WTC11 (cell line): ENCODE results near the gene IL17RC. TPM values are rescaled to one million over a fixed set of nuclear protein-coding genes. Genes with fewer than 3 reads are reported as not detected.

Experiments used
- ATAC-seq: fragments of 200-7000 bp; cut with Tn5 transposase; 2 replicates; pipeline ENCODE4 v1.10.0; 2021; ENCODE audit warnings: mild to moderate bottlenecking, moderate library complexity
- CTCF ChIA-PET: fragments of 300-600 bp; sonication (Branson Sonifier 250); formaldehyde crosslinking; loops from one replicate; lab custom pipeline; 2021; ENCODE audit warnings: antibody characterized with exemption; lab: Charles Lee
- POLR2A ChIA-PET: fragments of 350-600 bp; sonication (Branson Sonifier 250); formaldehyde crosslinking; loops from one replicate; lab custom pipeline; 2021; ENCODE audit warnings: antibody characterized with exemption; lab: Charles Lee
- DNase-seq: peaks from one replicate; pipeline ENCODE4 v3.0.0; 2021; ENCODE audit warnings: low spot score
- H3K27ac Mint-ChIP-seq: 2 replicates; pipeline ENCODE4 v1.8.0; 2021; ENCODE audit warnings: mixed read lengths
- H3K27me3 Mint-ChIP-seq: 2 replicates; pipeline ENCODE4 v1.8.0; 2021; ENCODE audit warnings: low read depth, mild to moderate bottlenecking, moderate library complexity, mixed read lengths
- H3K36me3 Mint-ChIP-seq: 2 replicates; pipeline ENCODE4 v1.8.0; 2021; ENCODE audit warnings: mixed read lengths
- H3K4me1 Mint-ChIP-seq: 2 replicates; pipeline ENCODE4 v1.8.0; 2022; ENCODE audit warnings: mixed read lengths
- H3K4me3 Mint-ChIP-seq: 2 replicates; pipeline ENCODE4 v1.8.0; 2021; ENCODE audit warnings: mild to moderate bottlenecking, moderate library complexity, mixed read lengths
- H3K9me3 Mint-ChIP-seq: 2 replicates; pipeline ENCODE4 v1.8.0; 2021; ENCODE audit warnings: mixed read lengths
- CREB1 ChIP-seq: sonication (generic); formaldehyde crosslinking; IDR thresholded peaks from 2 replicates; pipeline ENCODE4 v1.8.0; 2023; ENCODE audit warnings: mild to moderate bottlenecking, missing genetic modification reagents
- IRF2 ChIP-seq: sonication (generic); formaldehyde crosslinking; IDR thresholded peaks from 2 replicates; pipeline ENCODE4 v1.8.0; 2022; ENCODE audit warnings: low read depth, missing genetic modification reagents, borderline replicate concordance
- KAT7 ChIP-seq: sonication (generic); formaldehyde crosslinking; IDR thresholded peaks from 2 replicates; pipeline ENCODE4 v1.8.1; 2023; ENCODE audit warnings: missing genetic modification reagents, mild to moderate bottlenecking, borderline replicate concordance
- NFYB ChIP-seq: sonication (generic); formaldehyde crosslinking; conservative IDR thresholded peaks from 2 replicates; pipeline ENCODE4 v1.8.0; 2022; ENCODE audit warnings: low read depth, missing genetic modification reagents
- SMAD3 ChIP-seq: sonication (generic); formaldehyde crosslinking; IDR thresholded peaks from 2 replicates; pipeline ENCODE4 v1.8.0; 2022; ENCODE audit warnings: missing genetic modification reagents, mild to moderate bottlenecking, borderline replicate concordance
- ZNF232 ChIP-seq: sonication (generic); formaldehyde crosslinking; IDR thresholded peaks from 2 replicates; pipeline ENCODE4 v1.8.0; 2022; ENCODE audit warnings: mild to moderate bottlenecking, missing genetic modification reagents
- total RNA-seq: library from RNA; stranded (reverse); gene quantifications from 3 replicates; pipeline ENCODE4 v1.2.3, GENCODE V29; 2021
- TF ChIP-seq, protein P1 (sequence below): fragments of 200-600 bp; IDR thresholded peaks from 2 replicates; pipeline ENCODE4 v1.8.0; 2022; ENCODE audit warnings: antibody characterized with exemption
- TF ChIP-seq, protein P2 (sequence below): sonication (generic); formaldehyde crosslinking; IDR thresholded peaks from 2 replicates; pipeline ENCODE4 v1.8.0; 2023; ENCODE audit warnings: missing genetic modification reagents
- TF ChIP-seq, protein P3 (sequence below): sonication (generic); formaldehyde crosslinking; IDR thresholded peaks from 2 replicates; pipeline ENCODE4 v1.8.1; 2023; ENCODE audit warnings: mild to moderate bottlenecking, moderate library complexity, missing genetic modification reagents
- TF ChIP-seq, protein P4 (sequence below): sonication (generic); formaldehyde crosslinking; IDR thresholded peaks from 2 replicates; pipeline ENCODE4 v1.8.1; 2023; ENCODE audit warnings: mild to moderate bottlenecking, missing genetic modification reagents
- TF ChIP-seq, protein P5 (sequence below): sonication (generic); formaldehyde crosslinking; IDR thresholded peaks from 2 replicates; pipeline ENCODE4 v1.8.0; 2023; ENCODE audit warnings: mild to moderate bottlenecking, missing genetic modification reagents
- TF ChIP-seq, protein P6 (sequence below): fragments of 250-450 bp; sonication (Bioruptor Pico); IDR thresholded peaks from 2 replicates; pipeline ENCODE4 v1.8.0; 2021; ENCODE audit warnings: mild to moderate bottlenecking

IL17RC gene
- total RNA-seq, 1 experiment from 2014 or later: 10.1 TPM

DNA sequence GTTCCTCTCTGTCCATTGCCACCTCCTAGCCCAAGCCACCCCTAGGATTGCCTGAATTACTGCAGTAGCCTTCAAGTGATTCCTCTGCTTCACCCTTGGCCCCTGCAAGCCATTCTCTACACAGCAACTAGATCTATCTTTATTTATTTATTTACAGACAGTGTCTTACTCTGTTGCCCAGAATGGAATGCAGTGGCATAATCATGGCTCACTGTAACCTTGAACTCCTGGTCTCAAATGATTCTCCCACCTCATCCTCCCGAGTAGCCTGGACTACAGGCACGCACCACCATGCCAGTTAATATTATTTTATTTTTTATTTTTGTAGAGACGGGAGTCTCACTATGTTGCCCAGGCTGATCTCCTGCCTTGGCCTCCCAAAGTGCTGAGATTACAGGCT is 28.4 kb upstream of the IL17RC start (continued):
- TF ChIP-seq, protein P1, sequence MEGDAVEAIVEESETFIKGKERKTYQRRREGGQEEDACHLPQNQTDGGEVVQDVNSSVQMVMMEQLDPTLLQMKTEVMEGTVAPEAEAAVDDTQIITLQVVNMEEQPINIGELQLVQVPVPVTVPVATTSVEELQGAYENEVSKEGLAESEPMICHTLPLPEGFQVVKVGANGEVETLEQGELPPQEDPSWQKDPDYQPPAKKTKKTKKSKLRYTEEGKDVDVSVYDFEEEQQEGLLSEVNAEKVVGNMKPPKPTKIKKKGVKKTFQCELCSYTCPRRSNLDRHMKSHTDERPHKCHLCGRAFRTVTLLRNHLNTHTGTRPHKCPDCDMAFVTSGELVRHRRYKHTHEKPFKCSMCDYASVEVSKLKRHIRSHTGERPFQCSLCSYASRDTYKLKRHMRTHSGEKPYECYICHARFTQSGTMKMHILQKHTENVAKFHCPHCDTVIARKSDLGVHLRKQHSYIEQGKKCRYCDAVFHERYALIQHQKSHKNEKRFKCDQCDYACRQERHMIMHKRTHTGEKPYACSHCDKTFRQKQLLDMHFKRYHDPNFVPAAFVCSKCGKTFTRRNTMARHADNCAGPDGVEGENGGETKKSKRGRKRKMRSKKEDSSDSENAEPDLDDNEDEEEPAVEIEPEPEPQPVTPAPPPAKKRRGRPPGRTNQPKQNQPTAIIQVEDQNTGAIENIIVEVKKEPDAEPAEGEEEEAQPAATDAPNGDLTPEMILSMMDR: no peak
- TF ChIP-seq CREB1 (CRISPR knock-in tag) (no peak), IRF2 (CRISPR knock-in tag) (no peak), NFYB (CRISPR knock-in tag) (no peak), ZNF232 (CRISPR knock-in tag) (no peak)
- TF ChIP-seq, protein P2, sequence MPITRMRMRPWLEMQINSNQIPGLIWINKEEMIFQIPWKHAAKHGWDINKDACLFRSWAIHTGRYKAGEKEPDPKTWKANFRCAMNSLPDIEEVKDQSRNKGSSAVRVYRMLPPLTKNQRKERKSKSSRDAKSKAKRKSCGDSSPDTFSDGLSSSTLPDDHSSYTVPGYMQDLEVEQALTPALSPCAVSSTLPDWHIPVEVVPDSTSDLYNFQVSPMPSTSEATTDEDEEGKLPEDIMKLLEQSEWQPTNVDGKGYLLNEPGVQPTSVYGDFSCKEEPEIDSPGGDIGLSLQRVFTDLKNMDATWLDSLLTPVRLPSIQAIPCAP: no peak
- TF ChIP-seq, protein P3, sequence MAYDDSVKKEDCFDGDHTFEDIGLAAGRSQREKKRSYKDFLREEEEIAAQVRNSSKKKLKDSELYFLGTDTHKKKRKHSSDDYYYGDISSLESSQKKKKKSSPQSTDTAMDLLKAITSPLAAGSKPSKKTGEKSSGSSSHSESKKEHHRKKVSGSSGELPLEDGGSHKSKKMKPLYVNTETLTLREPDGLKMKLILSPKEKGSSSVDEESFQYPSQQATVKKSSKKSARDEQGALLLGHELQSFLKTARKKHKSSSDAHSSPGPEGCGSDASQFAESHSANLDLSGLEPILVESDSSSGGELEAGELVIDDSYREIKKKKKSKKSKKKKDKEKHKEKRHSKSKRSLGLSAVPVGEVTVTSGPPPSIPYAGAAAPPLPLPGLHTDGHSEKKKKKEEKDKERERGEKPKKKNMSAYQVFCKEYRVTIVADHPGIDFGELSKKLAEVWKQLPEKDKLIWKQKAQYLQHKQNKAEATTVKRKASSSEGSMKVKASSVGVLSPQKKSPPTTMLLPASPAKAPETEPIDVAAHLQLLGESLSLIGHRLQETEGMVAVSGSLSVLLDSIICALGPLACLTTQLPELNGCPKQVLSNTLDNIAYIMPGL (CRISPR knock-in tag): no peak
- TF ChIP-seq, protein P4, sequence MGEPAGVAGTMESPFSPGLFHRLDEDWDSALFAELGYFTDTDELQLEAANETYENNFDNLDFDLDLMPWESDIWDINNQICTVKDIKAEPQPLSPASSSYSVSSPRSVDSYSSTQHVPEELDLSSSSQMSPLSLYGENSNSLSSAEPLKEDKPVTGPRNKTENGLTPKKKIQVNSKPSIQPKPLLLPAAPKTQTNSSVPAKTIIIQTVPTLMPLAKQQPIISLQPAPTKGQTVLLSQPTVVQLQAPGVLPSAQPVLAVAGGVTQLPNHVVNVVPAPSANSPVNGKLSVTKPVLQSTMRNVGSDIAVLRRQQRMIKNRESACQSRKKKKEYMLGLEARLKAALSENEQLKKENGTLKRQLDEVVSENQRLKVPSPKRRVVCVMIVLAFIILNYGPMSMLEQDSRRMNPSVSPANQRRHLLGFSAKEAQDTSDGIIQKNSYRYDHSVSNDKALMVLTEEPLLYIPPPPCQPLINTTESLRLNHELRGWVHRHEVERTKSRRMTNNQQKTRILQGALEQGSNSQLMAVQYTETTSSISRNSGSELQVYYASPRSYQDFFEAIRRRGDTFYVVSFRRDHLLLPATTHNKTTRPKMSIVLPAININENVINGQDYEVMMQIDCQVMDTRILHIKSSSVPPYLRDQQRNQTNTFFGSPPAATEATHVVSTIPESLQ (CRISPR knock-in tag): no peak
- TF ChIP-seq, protein P5, sequence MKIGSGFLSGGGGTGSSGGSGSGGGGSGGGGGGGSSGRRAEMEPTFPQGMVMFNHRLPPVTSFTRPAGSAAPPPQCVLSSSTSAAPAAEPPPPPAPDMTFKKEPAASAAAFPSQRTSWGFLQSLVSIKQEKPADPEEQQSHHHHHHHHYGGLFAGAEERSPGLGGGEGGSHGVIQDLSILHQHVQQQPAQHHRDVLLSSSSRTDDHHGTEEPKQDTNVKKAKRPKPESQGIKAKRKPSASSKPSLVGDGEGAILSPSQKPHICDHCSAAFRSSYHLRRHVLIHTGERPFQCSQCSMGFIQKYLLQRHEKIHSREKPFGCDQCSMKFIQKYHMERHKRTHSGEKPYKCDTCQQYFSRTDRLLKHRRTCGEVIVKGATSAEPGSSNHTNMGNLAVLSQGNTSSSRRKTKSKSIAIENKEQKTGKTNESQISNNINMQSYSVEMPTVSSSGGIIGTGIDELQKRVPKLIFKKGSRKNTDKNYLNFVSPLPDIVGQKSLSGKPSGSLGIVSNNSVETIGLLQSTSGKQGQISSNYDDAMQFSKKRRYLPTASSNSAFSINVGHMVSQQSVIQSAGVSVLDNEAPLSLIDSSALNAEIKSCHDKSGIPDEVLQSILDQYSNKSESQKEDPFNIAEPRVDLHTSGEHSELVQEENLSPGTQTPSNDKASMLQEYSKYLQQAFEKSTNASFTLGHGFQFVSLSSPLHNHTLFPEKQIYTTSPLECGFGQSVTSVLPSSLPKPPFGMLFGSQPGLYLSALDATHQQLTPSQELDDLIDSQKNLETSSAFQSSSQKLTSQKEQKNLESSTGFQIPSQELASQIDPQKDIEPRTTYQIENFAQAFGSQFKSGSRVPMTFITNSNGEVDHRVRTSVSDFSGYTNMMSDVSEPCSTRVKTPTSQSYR (CRISPR knock-in tag): no peak
- TF ChIP-seq, protein P6, sequence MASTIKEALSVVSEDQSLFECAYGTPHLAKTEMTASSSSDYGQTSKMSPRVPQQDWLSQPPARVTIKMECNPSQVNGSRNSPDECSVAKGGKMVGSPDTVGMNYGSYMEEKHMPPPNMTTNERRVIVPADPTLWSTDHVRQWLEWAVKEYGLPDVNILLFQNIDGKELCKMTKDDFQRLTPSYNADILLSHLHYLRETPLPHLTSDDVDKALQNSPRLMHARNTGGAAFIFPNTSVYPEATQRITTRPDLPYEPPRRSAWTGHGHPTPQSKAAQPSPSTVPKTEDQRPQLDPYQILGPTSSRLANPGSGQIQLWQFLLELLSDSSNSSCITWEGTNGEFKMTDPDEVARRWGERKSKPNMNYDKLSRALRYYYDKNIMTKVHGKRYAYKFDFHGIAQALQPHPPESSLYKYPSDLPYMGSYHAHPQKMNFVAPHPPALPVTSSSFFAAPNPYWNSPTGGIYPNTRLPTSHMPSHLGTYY: no peak
- TF ChIP-seq, all 79 proteins: peak for 0

DNA sequence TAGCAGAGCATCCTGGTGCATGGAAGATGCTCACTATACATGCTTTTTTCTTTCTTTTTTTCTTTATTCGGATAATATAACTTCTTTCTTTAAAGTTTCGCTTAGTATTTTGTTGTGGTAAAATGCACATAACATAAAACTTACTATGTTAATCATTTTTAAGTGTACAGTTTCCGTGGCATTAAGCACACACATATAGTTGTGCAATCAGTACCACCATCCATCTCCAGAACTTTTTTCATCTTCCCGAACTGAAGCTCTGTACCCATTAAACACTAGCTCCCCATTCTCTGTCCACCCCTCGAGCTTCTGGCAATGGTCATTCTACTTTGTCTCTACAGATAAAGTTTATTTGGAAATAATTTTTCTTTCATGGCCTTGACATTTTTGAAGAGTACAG is 27.5 kb upstream of the IL17RC start:
- ChIA-PET POLR2A (no interaction called here), CTCF (no interaction called here)
- Mint-ChIP-seq H3K9me3 (no peaks in the 10 kb centered on the region), H3K36me3 (peaks cover 22% of the 10 kb centered on the region), H3K27me3 (peaks cover 7% of the 10 kb centered on the region), H3K27ac (no peak overlapping the region), H3K4me3 (no peak overlapping the region), H3K4me1 (peaks cover 8% of the 10 kb centered on the region)
- no peak for TF ChIP-seq KAT7 (CRISPR knock-in tag)
- TF ChIP-seq SMAD3 (CRISPR knock-in tag): no peak
- ATAC-seq: no peak
- DNase-seq: no peak
